Smooth muscle cell (in vitro differentiated cells): ENCODE results near the gene TOMM40L. TPM values are rescaled to one million over a fixed set of nuclear protein-coding genes. Genes with fewer than 3 reads are reported as not detected.

ENCODE experiments used
- DNase-seq: peaks from one replicate; lab custom pipeline; 2025; ENCODE audit not compliant: unreplicated experiment; lab: John Stamatoyannopoulos, UW
- H2AFZ ChIP-seq: fragments of 200-600 bp; sonication (generic); 2 replicates; pipeline ENCODE4 v1.6.0; 2016; ENCODE audit warnings: antibody characterized with exemption, low read depth, mild to moderate bottlenecking
- H3F3A ChIP-seq: fragments of 200-600 bp; sonication (generic); 2 replicates; pipeline ENCODE4 v1.6.0; 2017; ENCODE audit warnings: antibody characterized with exemption, low read depth
- H3K27ac ChIP-seq: fragments of 200-600 bp; sonication (generic); 2 replicates; pipeline ENCODE4 v1.5.1; 2016; ENCODE audit warnings: low read depth, mild to moderate bottlenecking
- H3K27me3 ChIP-seq: fragments of 200-600 bp; sonication (generic); 2 replicates; pipeline ENCODE4 v1.6.1; 2016; ENCODE audit warnings: low read depth, mild to moderate bottlenecking
- H3K36me3 ChIP-seq: fragments of 200-600 bp; sonication (generic); 2 replicates; pipeline ENCODE4 v1.5.1; 2016; ENCODE audit warnings: low read depth
- H3K4me1 ChIP-seq: fragments of 200-600 bp; sonication (generic); 2 replicates; pipeline ENCODE4 v1.5.1; 2016; ENCODE audit warnings: low read depth
- H3K4me2 ChIP-seq: fragments of 200-600 bp; sonication (generic); 2 replicates; pipeline ENCODE4 v1.6.0; 2016; ENCODE audit warnings: mild to moderate bottlenecking
- H3K4me3 ChIP-seq: fragments of 200-600 bp; sonication (generic); 2 replicates; pipeline ENCODE4 v1.5.1; 2016; ENCODE audit warnings: mild to moderate bottlenecking
- H3K79me2 ChIP-seq: fragments of 200-600 bp; sonication (generic); 2 replicates; pipeline ENCODE4 v1.6.0; 2016; ENCODE audit warnings: low read depth, mild to moderate bottlenecking
- H3K9ac ChIP-seq: fragments of 200-600 bp; sonication (generic); 2 replicates; pipeline ENCODE4 v1.6.0; 2016; ENCODE audit warnings: low read depth
- H3K9me3 ChIP-seq: fragments of 200-600 bp; sonication (generic); replicated peaks from 2 replicates; pipeline ENCODE4 v1.5.1; 2016; ENCODE audit warnings: low read depth
- H4K20me1 ChIP-seq: fragments of 200-600 bp; sonication (generic); 2 replicates; pipeline ENCODE4 v1.6.0; 2016; ENCODE audit warnings: low read depth
- CTCF ChIP-seq: fragments of 200-600 bp; sonication (generic); IDR thresholded peaks from 2 replicates; pipeline ENCODE4 v1.5.1; 2017; ENCODE audit warnings: borderline replicate concordance, mild to moderate bottlenecking, antibody characterized with exemption; ENCODE audit not compliant: insufficient read depth, poor library complexity, severe bottlenecking
- WGBS: methylation state at CpG from one replicate; pipeline ENCODE4 v1.1.7; 2016; ENCODE audit warnings: low lambda C conversion rate; 5-methylcytosine and 5-hydroxymethylcytosine counted together
- polyA plus RNA-seq: library from polyadenylated mRNA; unstranded; fragments of >200 nt; fragmentation: Nextera tagmentation; extraction: Ambion mirVana; gene quantifications from 2 replicates; pipeline ENCODE4 v1.2.1, GENCODE V29; 2016
- total RNA-seq: library from RNA; depleted of rRNA; stranded (reverse); fragments of >200 nt; gene quantifications from 2 replicates; pipeline ENCODE4 v1.2.3, GENCODE V29; 2014

TOMM40L gene
- total and polyA plus RNA-seq, 2 experiments from 2014 or later, result 8.6 to 9.0 TPM

DNA sequence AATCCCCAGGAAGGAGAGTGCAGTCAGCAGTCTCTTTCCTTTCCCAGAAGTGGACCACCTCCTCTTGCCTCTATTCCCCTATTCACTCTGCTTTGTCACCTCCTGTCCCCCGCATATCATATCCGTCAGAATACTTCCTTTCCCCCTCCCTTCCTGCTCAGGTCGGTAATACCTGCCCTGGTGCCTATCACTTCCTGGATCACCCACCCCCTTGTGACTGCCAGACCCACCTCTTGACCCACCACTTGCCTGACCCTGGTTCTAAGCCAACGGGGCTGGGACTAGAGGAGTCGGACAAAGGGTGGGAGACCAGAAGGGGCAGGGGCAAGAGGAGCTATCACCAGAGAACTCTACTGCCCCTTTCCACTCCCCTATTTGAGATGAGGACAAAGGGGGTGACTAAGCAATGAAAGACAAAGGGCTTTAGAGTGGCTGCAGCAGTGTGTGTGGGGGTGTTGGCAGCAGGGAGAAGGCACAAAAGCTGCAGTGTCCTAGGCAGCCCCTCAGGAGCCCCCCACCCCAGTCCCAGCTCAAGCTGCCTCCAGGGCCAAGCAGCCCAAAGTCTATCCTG is 25.4 kb upstream of the TOMM40L start:
- Histone ChIP-seq H3K4me2 (no peak overlapping the region), H3F3A (peaks cover 11% of the 10 kb centered on the region), H3K4me1 (peaks cover 55% of the 10 kb centered on the region), H3K9ac (no peak overlapping the region), H2AFZ (no peak overlapping the region), H4K20me1 (no peaks in the 10 kb centered on the region), H3K27me3 (no peaks in the 10 kb centered on the region), H3K36me3 (no peaks in the 10 kb centered on the region), H3K27ac (peak overlapping the region; percentile 92), H3K4me3 (no peak overlapping the region), H3K79me2 (peaks cover 26% of the 10 kb centered on the region), H3K9me3 (no peaks in the 10 kb centered on the region)
- TF ChIP-seq CTCF, result no peak
- DNase-seq, result no peak
- 80% methylated on average over 5 of the region's 5 CpGs for WGBS

GRCh38 chr1:161200992-161201835 is 24.6 kb upstream of the TOMM40L start:
- no peaks in the 10 kb centered on the region for H3K9me3 ChIP-seq
- no peaks in the 10 kb centered on the region for H3K36me3 ChIP-seq
- H3K27me3 ChIP-seq, result no peaks in the 10 kb centered on the region
- no peak for DNase-seq
- peak overlapping the region; percentile 77 for H3K4me3 ChIP-seq
- peaks cover 24% of the 10 kb centered on the region for H3K79me2 ChIP-seq
- peak overlapping the region; percentile 78 for H2AFZ ChIP-seq
- peak overlapping the region; percentile 96 for H3K4me2 ChIP-seq
- WGBS, result 85% methylated on average over 13 of the region's 13 CpGs
- no peak for TF ChIP-seq CTCF
- H3K27ac ChIP-seq, result peak overlapping the region; percentile 92
- peaks cover 52% of the 10 kb centered on the region for H3K4me1 ChIP-seq
- H4K20me1 ChIP-seq, result no peaks in the 10 kb centered on the region
- H3K9ac ChIP-seq, result peak overlapping the region; percentile 72
- H3F3A ChIP-seq, result peaks cover 11% of the 10 kb centered on the region

GRCh38 chr1:161201836-161202712 is 23.8 kb upstream of the TOMM40L start, which contains the start of gene NDUFS2:
NDUFS2 (plus strand) TSS chr1:161202367; CDS start chr1:161202386, 19 bp downstream.
- Histone ChIP-seq H3K9ac (peak within 1 kb of the TSS; percentile 85), H3K27ac (peak within 1 kb of the TSS; percentile 92), H4K20me1 (no peaks in the 10 kb centered on the region), H3K4me1 (peaks cover 44% of the 10 kb centered on the region), H2AFZ (peak within 1 kb of the TSS; percentile 83), H3K9me3 (no peaks in the 10 kb centered on the region), H3K4me2 (peak within 1 kb of the TSS; percentile 96), H3F3A (peaks cover 10% of the 10 kb centered on the region), H3K36me3 (no peaks in the 10 kb centered on the region), H3K79me2 (peaks cover 20% of the 10 kb centered on the region), H3K4me3 (peak within 1 kb of the TSS; percentile 77), H3K27me3 (no peaks in the 10 kb centered on the region)
- WGBS, result 4% methylated on average over 53 of the region's 53 CpGs
- peak; percentile 69 for DNase-seq
- TF ChIP-seq CTCF, result peak; percentile 11
